ENCODE data around the gene TANC1. TPM values are rescaled to one million over a fixed set of nuclear protein-coding genes. Genes with fewer than 3 reads are reported as not detected.
A peak's percentile ranks its signal among the peaks of the same experiment; 100 is the strongest.
"Not testable (repeated sequence)": the region's sequence is repeated elsewhere in the genome, so short reads cannot be mapped to it uniquely, and the experiment has no call there.

Gene TANC1
- polyA plus RNA-seq, 1 donor: 64.8 TPM

DNA sequence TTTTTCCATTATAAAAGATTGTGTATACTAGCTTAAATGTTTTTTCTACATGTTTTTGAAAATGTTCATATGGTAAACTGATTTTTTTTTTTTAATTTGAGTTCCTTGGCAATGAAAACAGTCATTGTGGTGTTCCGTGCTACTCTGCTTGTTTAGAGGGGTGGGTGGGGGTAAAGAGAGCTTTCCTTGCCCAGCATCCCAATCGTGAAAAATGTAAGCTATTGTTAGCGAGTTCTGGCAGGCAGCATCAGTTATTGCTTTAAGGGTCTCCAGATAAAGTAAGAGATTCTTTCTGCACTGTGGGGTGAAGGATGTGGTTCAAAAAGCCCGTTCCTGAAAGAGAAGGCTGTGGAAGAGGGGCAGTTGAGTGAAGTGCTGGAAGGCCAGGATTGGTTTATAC lies 118.4 kb downstream of the TANC1 start:
- DNase-seq: no peak

DNA sequence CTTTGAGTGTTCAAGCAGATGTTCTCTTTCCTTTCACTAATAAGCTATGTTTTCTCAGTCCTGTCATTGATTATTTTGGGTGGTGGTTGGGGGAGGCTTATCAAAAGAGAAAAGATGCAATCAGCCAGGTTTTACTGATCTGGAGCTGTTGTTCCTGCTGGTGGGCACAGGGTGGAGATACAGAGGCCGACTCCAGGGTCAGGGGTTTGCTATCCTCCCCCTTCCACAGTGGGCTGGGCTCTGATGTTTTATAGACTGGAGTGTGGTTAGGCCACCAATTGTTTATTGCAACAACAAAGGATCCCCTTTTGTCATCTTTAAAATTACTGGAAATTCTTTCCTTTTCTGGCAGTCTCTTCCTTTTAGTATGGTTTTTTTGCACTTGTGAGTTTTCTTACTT lies 120.5 kb downstream of the TANC1 start:
- no peak for DNase-seq

DNA sequence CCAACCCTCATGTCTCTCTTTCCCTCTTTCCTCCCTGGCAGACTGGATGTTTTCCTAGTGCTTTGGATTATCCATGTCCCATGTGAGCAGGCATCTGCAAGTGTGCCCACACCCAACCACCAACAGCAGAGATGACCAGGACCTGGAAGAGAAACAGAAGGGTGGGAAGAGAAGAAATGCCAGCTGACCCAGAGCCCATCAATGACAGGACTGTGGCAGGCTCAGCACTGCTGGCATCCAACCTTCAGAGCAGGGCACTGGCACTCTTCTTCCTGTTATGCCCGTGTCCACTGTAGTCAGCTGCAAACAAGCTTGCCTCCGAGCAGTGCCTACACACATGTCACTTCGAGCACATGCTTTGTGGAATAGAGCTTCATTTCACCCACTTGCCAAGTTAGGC lies 121.1 kb downstream of the TANC1 start:
- DNase-seq: no peak

DNA sequence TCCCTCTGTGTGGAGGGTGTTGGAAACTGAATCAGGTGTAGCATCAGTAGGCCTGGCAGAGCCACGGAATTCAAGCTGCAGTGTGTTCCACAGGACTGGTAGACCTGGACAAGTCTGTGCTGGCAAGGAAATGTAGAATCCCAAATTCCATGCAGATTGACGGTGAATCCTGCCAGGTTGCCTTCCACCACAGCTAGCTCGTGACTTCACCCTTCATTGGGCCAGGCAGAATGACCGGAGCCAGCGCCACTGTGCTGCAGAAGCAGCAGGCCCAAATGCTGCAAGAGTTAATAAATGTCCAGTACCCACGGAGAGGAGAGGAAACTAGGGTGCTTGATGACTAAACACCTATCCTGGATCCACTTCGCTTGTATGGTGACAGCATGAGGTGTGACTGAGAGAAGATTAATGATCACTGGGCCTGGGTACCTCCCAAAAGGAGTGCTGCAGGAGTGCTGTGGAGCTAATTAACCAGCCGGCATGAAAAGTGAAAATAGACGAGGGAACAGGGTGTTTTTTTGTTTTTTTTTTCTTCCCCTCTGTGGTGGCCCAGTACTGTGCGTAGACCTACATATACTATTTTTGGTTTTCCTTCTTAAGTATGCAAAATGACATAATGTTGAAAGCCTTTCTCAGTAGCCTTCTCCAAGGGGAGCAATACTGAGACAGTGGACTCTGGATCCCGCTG lies 122.2 kb downstream of the TANC1 start:
- no peak for DNase-seq

DNA sequence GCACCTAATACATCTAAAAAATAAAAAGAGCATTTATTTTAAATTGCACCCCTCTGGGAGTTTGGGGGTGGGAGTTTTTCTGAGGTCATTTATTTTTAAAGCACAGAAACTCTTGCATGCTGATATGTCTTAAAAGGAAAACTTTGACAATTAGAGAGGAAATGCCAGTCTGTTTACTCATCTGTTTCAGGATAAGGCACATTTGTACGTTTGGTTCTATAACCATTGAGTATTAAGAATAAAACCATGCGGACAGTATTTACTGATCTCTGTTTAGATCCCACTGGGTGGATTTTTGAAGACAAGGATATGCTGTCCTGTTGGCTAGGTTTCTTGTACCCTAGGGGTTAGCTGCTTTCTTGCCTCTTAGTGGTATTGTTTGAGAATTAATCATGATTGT lies 122.9 kb downstream of the TANC1 start:
- no peak for DNase-seq

DNA sequence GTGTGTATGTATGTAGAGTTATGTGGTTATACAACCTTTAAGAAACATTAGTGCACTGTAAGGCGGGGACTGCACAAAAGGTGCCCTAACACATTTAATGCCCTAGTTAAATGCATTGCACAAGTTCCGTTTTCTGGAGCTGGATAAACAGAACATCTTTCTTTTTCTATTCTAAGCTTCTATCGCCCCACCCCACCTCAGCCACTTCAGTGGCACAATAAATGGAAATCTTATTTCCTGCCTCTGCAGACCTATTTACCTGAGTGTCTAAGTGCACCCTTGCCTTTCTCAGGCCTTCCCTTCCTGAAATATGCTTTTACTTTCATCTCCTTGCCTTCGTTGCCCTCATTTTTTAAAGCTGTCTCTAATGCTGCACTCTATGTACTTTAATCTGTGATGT lies 123.5 kb downstream of the TANC1 start:
- DNase-seq: no peak

DNA sequence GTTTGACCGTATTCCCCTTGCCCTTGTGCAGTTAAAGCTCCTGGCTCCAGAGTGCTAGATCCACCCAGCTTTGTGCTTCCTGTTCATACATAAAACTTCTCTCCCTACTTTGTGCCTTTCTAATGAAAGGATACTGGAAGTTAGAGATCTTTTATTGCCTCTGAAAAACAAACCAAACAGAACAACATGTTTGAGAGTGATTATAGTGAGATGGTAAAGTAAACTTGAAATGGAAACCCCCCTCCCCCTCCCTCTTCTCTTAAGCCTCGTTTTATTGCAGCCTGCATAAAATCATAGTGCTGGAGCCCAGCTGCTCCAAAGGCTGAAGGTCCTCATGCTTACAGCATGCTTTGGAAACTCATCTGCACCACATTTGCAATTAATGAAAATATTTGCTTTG lies 125.1 kb downstream of the TANC1 start:
- peak; percentile 60 for DNase-seq

DNA sequence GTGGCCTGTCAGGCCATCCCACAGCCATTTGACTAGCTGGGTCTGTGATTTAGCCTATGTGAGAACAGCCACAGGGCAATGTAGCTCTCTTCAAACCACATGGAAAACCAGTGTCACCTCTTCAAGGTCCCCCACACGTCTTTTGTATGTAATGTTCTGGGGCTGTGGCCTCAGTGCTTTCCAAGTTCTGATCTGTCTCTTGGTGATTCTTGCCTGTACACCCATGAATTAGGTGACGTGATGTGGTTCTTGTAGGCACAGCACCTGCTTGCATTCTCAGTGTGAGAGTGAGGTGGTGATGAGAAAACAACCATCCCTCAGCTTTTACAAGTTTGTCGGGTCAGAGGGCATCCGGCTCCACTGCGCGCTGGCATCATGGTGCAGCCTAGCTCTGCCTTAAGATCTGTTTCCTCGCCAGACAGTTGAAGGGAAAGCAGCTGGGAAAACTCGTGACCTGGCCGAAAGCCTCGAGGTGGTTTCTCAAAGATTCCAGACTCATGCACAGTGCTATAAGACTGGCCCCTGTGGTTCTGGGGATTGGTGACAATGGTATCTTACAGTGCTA lies 125.8 kb downstream of the TANC1 start:
- no peak for DNase-seq

DNA sequence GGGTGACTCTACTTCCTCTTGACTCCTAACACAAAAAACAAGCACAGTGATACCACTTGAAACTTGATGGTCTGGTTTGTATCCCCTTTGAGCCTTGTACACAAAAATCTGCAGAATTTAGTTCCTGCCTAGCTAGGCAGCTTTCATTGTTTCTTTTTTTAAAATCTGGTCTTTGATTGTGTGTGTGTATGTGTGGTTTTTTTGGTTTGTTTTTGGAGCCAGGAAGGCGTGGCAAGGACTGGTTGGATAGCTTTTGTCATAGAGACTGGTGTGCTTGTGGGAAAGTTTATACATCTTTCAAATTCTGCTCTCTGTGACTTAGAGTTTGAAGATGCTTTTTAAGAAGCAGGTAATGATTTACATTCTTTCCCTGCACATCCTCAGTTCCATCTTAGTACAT lies 127.4 kb downstream of the TANC1 start:
- no peak for DNase-seq

DNA sequence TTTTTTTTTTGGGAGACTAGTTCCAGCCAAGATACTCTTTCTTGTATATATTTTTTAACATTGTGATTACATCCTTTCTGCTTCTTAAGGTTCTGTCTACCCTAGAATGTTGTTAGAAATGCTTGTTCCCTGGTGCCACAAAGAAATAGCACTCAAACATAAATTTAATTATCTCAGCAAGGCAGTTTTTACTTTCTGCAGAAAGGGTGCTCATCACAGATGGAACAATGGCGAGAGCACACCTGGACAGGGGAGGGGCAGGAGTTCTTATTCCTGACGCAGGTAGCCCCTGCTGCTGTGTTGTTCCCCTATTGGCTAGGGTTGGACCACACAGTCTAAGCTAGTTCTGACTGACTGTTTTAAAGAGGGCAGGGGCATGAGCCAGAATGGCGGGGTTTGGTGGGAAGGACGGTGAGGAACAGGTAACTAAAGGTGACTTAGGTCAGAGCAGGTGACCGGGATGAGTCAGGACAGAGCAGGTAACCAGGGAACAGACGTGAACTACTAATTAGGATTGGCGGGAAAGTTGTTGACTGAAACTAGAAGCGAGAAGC lies 127.9 kb downstream of the TANC1 start:
- not testable (repeated sequence) for DNase-seq

DNA sequence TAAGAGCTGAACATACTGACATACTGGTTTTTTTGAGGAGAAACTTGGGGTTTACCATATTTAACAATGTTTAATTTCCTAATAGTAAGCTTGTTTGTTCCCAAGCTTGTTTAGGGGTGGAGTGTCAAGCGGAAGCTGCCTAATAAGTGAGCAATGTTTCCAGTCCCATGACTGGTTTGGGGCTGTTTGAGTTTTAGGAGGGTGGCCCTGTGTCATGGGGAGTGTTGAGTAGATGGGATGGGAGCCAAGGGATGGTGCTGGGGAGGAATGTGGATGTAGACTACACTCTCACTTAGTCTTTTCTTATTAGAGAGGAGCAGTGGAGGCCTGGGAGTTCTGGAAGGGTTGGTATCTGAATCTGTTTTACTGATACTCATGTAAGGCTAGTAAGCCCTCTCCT lies 128.5 kb downstream of the TANC1 start:
- no peak for DNase-seq

DNA sequence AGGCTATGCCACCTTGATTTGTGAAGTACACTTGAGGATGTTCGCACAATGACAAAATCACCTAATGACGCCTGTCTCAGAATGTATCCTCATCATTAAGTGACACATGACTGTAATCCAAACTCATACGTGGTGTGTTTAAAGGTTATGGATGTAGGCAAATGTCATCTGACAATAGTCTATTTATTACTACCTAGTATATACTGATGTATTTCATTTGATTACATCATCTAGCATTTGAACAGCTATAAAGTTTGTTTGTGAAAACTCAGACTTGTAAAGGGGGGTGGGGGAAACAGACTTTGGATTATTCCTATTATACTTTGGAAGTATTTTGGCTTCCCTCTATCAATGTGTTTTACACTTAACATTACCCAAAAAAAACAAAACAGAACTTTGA lies 129.9 kb downstream of the TANC1 start:
- no peak for DNase-seq

DNA sequence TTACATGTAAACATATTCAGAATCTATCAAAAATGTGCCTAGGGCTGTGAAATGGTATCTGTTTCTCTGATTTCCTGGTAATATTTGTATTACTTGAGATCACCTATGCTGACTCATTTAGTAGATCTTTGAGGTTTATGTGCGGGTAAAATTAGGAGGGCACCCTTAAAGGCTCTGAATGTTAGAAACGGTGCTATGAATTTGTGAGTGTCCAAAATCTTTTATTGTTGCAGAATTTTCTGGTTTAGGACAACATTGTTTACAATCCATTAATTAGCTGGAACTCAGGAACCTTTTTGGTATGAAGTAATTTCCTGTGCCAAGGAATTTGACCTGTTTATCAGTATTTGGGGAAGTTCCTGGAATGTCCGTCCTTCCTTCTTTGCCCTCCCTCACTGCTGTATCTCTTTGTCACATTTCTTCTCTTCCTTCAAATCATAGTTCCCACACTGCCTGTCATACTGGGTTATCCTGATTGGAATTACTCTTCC lies 130.5 kb downstream of the TANC1 start:
- no peak for DNase-seq

DNA sequence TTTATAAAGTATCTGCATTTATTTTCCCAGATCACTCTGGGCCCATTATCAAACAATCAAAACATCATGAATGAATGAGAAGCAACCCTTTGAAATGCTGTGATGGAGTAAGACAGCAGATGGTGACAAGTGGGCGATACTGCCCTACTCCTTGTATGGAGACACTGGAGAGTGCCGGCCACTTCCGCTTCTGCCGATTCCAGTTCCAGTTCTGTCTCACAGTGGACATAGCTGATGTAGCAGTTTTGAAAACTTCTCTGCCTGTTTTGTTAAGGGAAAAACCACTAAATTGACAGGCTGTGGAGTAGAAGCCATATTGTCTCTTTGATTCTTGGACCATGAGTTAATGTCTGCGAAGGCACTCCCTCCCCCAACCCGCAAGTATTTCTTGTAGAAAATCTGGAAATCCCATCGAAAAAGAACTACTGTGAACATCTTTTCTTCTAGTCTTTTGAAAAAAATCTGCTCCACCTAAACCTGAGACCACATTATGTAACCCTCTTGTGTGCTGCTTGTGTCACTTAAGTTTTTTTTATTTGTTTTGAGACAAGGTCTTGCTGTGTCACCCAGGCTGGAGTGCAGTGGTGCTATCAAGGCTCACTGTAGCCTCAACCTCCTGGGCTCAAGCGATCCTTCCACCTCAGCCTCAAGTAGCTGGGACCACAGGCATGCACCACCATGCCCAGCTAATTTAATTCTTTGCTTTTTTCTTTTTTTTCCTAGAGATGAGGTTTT lies 133.5 kb downstream of the TANC1 start:
- no peak for DNase-seq

DNA sequence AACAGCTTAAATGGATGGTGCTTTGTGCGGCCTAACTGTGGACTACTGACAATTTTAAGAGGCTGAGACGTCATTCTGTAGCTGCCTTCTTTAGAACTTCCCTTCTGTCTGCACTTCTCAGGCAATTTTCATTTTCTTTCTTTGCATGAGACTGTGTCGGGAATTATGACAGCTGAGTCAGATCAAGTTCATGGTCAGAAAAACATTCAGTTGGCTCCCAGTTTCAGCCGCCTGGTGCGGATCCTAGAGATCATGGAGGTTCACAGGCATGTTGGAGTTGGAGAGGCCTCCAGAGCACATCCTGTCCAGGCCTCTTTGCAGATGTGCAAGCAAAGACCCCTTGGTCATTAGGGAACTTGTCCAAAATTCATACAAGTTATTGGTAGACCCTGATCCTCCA lies 135.0 kb downstream of the TANC1 start:
- DNase-seq: no peak

DNA sequence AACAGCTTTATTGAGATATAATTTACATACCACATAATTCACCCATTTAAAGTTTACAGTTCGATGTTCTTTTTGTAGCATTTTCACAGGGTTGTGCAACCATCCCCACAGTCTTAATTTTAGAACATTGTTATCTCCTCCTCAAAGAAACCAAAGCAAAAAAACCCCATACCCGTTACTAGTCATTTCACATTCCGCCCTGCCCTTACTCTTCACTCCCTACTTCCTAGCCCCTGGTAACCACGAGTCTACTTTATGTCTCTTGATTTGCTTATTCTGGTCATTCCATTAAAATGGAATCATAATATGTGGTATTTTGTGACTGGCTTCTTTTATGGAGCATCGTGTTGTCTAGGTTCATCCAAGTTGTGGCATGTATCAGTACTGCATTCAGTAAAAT lies 137.7 kb downstream of the TANC1 start:
- DNase-seq: no peak

DNA sequence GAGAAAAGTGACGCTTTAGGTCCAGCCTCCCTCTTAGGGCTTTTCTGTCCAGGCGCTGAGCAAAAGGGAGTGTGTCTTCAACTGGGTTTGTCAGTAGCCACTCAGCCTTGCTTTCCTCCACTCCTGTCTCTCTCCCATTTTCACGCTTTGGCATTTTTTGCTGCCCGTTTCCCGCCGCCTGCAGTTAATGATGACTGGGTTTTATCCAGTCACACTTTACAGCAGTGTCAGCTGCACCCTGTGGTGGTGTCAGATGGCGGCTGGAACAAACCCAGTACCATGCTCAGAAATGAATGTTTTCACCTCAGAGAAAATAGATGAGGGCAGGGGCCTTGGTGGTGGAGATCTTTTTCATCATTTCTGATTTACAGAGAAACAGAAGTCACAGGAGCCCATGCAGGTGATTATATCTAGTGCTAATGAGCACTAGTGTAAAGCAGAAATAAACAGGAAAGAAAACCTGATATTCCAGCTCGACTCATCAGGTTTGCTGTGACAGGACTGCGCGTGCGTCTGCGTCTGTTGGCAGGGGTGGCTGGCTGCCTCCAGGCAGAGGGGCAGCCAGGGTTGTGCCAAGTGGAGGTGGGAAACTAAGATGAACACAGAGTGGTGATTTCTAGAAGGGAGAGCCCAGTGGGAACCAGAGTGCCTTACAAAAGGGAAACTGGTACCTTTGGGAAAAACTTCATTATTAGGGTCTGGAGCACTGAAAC lies 139.9 kb downstream of the TANC1 start:
- no peak for DNase-seq

DNA sequence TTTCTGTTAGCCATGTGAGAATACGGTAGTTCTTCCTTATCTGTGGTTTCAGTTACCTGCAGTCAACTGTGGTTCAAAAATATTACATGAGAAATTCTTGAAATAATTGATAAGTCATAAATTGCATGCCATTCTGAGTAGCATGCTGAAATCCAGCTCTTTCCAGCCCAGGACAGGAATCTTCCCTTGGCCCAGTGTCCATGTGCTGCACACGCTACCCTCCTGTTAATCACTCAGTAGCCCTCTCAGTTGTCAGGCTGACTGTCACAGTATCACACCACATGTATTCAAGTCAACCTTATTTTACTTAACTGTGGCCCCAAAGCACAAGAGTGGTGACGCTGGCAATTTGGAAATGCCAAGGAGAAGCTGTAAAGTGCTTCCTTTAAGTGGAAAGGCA lies 141.1 kb downstream of the TANC1 start:
- no peak for DNase-seq

DNA sequence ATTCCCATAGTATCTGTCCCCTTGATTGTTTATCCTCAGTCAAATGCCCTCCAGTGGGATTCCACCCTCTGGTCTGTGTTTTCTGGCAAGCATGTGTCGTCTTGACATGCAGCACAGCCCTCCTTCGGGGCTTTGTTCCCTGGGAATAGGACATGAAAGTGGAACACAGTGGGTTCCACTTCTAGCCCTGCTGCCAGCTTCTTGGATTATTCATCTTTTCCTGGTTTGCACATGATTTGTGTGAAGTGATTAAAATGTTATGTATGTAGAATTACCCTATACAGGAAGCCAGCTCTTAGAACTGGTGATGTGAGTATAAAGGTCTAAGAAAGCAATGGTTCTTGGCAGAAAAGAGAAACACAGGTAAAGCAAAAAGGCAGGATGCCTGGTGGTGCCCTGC lies 142.3 kb downstream of the TANC1 start:
- DNase-seq: no peak

DNA sequence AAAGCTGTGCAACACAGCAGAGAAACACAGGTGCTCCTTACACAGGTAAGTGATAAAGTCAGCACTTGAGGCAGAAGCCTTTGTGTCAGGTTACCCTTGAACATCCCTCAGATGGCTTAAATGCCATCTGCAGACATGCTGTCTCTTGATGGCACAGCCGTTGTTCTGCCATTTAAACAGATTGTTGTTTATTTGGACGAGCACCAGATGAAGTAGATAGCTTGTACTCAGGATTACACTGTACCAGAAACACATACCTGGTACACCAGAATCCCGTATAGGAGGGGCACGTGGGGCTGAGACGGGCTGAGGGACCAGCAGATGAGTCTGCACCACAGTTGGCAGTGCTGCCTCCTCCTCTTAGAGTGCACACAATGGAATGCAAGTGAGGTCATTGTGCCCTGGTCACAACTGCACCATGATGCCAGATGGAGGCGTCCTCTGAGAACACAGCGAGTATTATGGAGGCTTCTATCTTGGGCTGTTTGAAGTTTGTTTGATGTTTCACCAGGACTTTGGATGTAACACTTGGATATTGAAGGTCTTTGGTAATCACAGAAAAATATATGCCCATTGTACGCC lies 143.0 kb downstream of the TANC1 start:
- DNase-seq: no peak

DNA sequence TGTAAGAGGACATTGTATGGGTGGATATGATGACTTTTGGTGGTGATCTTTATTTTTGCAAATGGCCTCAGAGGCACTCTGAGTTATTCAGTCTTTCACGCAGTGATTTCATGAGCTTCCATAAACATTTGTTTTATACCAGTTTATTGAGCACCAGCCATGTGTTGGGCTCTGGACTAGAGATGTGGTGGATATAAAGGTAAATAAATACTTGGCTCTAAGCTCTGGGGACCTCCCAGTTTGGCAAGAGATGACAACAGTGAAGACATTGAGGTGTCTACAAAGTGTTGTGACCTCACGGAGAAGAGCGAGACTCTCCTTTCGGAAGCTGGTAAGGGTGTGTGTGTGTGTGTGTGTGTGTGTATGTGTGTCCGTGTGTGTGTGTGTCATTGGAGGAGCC lies 146.4 kb downstream of the TANC1 start:
- no peak for DNase-seq

DNA sequence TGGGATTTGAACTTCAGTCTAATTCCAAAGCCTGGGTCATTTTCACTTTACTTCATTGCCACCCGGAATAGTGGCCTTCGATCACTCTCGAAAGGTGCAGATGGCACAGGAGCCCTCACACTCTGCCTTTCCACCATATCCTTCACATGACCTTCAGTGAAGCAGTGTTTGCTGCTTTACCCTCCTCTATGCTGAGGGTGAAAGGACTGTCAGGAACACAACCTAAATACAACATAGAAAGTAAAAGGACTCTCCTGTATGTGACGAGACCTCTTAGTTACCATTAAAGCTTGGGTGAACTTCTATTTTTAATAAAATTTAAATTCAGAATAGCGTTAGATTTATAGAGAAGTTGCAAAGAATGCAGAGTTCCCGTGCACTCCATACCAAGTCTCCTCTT lies 148.5 kb downstream of the TANC1 start:
- DNase-seq: no peak

Measured in left kidney (tissue), 2 donors.